HFFc6 (cell line): ENCODE measurements around the gene OGG1. TPM values are rescaled to one million over a fixed set of nuclear protein-coding genes. Genes with fewer than 3 reads are reported as not detected.

Experiments
- DNase-seq: peaks from one replicate; pipeline ENCODE4 v3.0.0-alpha.2; 2018
- H3K27ac Mint-ChIP-seq: 2 replicates; pipeline ENCODE4 v1.8.0; 2020; ENCODE audit warnings: mild to moderate bottlenecking, mixed read lengths
- H3K27me3 Mint-ChIP-seq: 2 replicates; pipeline ENCODE4 v1.8.0; 2021; ENCODE audit warnings: mild to moderate bottlenecking, moderate library complexity, mixed read lengths; ENCODE audit not compliant: insufficient read depth
- H3K36me3 Mint-ChIP-seq: 2 replicates; pipeline ENCODE4 v1.8.0; 2021; ENCODE audit warnings: low read depth, mixed read lengths
- H3K4me1 Mint-ChIP-seq: 2 replicates; pipeline ENCODE4 v1.8.0; 2020; ENCODE audit warnings: low read depth, mixed read lengths
- H3K4me3 Mint-ChIP-seq: 2 replicates; pipeline ENCODE4 v1.8.0; 2020; ENCODE audit warnings: mild to moderate bottlenecking, moderate library complexity, mixed read lengths
- H3K9me3 Mint-ChIP-seq: 2 replicates; pipeline ENCODE4 v1.8.0; 2020; ENCODE audit warnings: mild to moderate bottlenecking, mixed read lengths
- CTCF ChIP-seq: fragments of 200-600 bp; sonication (generic); IDR thresholded peaks from 2 replicates; pipeline ENCODE4 v1.5.0; 2021; ENCODE audit warnings: antibody characterized with exemption, mild to moderate bottlenecking
- total RNA-seq, 6 experiments: library from RNA; stranded (reverse); fragmentation: NEBNext Ultra II Directional; extraction: Animal tissue kit (Norgen Biotek cat#: 25700); gene quantifications; 2 replicates in 1 of 6; 3 replicates in 5 of 6; pipeline ENCODE4 v1.2.3, GENCODE V29; 2021

The OGG1 gene
- total RNA-seq, 6 experiments from 2014 or later: 17.7 to 26.2 (median 23.7) TPM

- no peaks in the 10 kb centered on the region; the same call in none of the 2 replicates for H3K27me3 Mint-ChIP-seq
- TF ChIP-seq CTCF: no peak
- H3K36me3 Mint-ChIP-seq: no peaks in the 10 kb centered on the region
- H3K27ac Mint-ChIP-seq: no peak overlapping the region; the same call in 1 of the 2 replicates
- DNase-seq: no peak
- no peak overlapping the region for H3K4me3 Mint-ChIP-seq
- no peaks in the 10 kb centered on the region for H3K9me3 Mint-ChIP-seq
- peaks cover 28% of the 10 kb centered on the region for H3K4me1 Mint-ChIP-seq
Observed at GRCh38 chr3:9779075-9779593, 29.4 kb downstream of the OGG1 start.

GRCh38 chr3:9779721-9780457 is 30.1 kb downstream of the OGG1 start:
- no peak overlapping the region for H3K4me3 Mint-ChIP-seq
- no peak overlapping the region for H3K27ac Mint-ChIP-seq
- H3K9me3 Mint-ChIP-seq: no peaks in the 10 kb centered on the region
- H3K36me3 Mint-ChIP-seq: no peaks in the 10 kb centered on the region
- no peak for TF ChIP-seq CTCF
- no peaks in the 10 kb centered on the region; the same call in none of the 2 replicates for H3K27me3 Mint-ChIP-seq
- peaks cover 28% of the 10 kb centered on the region for H3K4me1 Mint-ChIP-seq
- no peak for DNase-seq

GRCh38 chr3:9780458-9780812 is 30.7 kb downstream of the OGG1 start:
- H3K4me3 Mint-ChIP-seq: no peak overlapping the region
- no peaks in the 10 kb centered on the region; the same call in none of the 2 replicates for H3K27me3 Mint-ChIP-seq
- H3K9me3 Mint-ChIP-seq: no peaks in the 10 kb centered on the region
- H3K4me1 Mint-ChIP-seq: peaks cover 28% of the 10 kb centered on the region
- H3K36me3 Mint-ChIP-seq: peaks cover 2% of the 10 kb centered on the region; the same call in 1 of the 2 replicates
- TF ChIP-seq CTCF: no peak
- DNase-seq: no peak
- H3K27ac Mint-ChIP-seq: no peak overlapping the region

GRCh38 chr3:9780910-9781309 is 31.2 kb downstream of the OGG1 start:
- peaks cover 4% of the 10 kb centered on the region; the same call in 1 of the 2 replicates for H3K36me3 Mint-ChIP-seq
- no peak for DNase-seq
- no peaks in the 10 kb centered on the region; the same call in 1 of the 2 replicates for H3K27me3 Mint-ChIP-seq
- no peaks in the 10 kb centered on the region for H3K9me3 Mint-ChIP-seq
- no peak overlapping the region for H3K27ac Mint-ChIP-seq
- peaks cover 28% of the 10 kb centered on the region for H3K4me1 Mint-ChIP-seq
- no peak overlapping the region for H3K4me3 Mint-ChIP-seq
- TF ChIP-seq CTCF: no peak

- DNase-seq: no peak
- Mint-ChIP-seq H3K4me1 (peaks cover 26% of the 10 kb centered on the region), H3K36me3 (peaks cover 9% of the 10 kb centered on the region; the same call in 1 of the 2 replicates), H3K27ac (no peak overlapping the region), H3K4me3 (no peak overlapping the region), H3K27me3 (no peaks in the 10 kb centered on the region; the same call in 1 of the 2 replicates), H3K9me3 (no peaks in the 10 kb centered on the region)
- no peak for TF ChIP-seq CTCF
Observed at GRCh38 chr3:9781551-9781950, 31.8 kb downstream of the OGG1 start.
